ENCODE results near the gene RNASE7.
A peak's percentile ranks its signal among the peaks of the same experiment; 100 is the strongest.
"Not testable (repeated sequence)": the region's sequence is repeated elsewhere in the genome, so short reads cannot be mapped to it uniquely, and the experiment has no call there.

Gene RNASE7

DNA sequence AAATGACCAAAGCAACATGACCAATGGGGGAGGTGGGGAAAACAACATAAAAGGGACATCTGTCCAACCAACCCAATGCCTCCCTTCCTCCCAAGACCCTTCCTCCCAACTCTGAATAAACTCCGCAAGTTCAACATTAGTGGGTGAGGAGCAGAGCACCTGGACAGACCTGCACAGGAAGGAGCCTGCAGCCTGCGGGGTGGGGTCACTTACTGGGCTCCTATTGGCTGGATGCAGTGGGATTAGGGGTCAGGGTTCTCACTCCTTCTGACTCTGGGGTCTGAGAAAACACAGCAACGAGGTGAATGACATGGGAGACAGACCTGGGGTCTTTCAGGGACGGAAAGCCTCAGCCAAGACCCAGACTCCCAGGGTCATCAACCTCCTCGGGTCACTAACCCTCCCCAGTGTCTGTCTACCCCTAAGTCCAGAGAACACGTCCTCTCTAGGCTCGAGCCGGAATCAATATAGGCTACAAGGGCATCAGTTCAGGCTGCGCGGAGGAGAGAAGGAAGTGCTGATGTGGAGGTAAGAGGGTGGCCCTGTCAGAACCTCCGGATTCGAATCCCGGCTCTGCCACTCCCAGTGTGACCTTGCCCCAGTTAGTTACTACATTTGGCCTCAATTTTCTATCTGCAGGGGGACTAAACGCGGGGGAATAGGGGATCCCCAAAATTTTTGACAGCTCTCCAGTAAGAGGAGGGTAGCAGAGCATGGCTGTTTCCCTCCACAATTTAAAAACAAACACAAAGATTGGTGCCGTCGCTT is 18.2 kb upstream of the RNASE7 start:
- DNase-seq = no peak

DNA sequence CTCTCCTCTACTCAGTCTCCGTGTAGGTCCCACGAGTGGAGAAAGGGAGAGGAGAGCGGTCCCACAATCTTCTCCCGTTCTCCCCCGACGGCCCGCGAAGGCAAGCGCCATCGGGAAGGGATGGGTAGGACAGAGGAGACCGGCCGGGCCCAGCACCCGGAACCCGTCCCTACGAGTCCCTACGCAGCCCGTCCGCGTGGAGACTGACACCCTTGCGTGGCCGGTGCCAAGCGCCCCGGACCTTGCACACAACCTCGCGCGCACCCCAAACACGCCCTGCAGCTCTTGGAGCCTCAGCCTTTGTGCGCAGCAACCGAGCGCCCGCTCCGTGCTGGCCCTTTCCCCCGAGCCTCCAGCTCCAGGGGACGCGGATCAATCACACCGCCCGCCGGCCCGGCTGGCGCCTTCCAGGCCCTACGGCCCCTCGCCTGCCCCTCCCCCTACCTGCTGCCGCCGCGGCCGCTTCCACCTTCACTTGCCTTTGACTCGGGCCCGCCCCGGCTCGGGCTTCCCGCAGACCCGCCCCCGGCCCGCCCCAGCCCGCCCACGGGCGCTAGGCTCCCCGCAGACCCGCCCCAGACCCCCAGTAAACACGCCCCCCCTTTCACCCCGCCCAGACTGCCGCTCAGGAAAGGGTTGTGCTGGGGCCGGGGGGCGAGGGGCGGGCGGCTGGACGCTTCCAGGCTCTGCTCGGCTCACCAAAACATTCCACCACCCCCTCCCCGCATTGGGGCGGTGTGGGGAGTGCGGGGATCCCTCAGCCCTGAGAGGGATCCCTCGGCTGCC is 17.4 kb upstream of the RNASE7 start, which contains the start of gene NDRG2:
TSS of gene NDRG2 (minus strand) at position 477 of the 786 bp plus-strand sequence. CDS start 1,746 bp downstream, outside the sequence.
- no peak for DNase-seq

GRCh38 chr14:21025371-21026273 is 16.5 kb upstream of the RNASE7 start:
- no peak for DNase-seq

GRCh38 chr14:21026274-21026987 is 15.7 kb upstream of the RNASE7 start:
- DNase-seq = no peak

GRCh38 chr14:21026988-21027315 is 15.2 kb upstream of the RNASE7 start:
- DNase-seq = no peak

- DNase-seq = no peak
Measured at GRCh38 chr14:21029917-21030316, 12.2 kb upstream of the RNASE7 start, which contains the start of gene TPPP2. Gene TPPP2 (plus strand): TSS chr14:21030217. CDS start chr14:21030582, 365 bp downstream.

GRCh38 chr14:21030531-21030930 is 11.6 kb upstream of the RNASE7 start:
- DNase-seq = no peak

DNA sequence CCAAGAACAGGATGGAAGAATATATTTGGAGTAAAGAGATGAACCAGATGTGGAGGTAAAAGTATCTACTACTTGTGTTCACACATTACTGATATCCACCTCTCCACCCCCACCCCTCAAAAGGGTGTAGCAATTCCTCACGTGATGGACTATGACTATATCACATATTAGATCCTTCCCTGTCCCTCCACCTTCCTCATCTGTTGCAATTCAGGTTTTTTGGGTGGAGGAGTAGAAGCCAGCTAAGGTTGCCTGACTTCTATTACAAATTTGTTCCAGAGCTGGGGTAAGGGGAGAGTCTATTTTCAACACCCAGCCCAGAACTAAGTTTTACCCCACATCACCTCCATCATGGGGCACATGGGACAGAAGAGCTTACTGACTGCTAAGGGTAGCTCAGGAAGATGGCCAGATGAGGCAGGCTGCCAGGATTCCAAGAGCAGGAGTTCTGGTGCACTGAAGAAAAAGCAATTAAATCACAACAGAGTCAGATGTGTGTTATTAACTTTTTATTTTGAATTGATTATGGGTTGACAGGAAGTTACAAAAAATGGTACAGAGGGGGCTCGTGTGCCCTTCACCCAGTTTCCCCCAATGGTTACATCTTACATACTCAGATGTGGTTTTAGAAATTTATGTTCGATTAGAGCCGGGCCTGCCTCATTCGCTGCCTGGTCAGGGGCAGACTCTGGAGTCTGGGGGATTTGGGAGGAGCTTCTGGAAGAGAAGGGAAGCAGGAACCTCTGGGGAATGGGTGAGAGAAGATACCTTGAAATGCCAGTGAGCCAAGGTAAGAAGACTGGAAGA is 9.6 kb upstream of the RNASE7 start:
- DNase-seq = no peak

DNA sequence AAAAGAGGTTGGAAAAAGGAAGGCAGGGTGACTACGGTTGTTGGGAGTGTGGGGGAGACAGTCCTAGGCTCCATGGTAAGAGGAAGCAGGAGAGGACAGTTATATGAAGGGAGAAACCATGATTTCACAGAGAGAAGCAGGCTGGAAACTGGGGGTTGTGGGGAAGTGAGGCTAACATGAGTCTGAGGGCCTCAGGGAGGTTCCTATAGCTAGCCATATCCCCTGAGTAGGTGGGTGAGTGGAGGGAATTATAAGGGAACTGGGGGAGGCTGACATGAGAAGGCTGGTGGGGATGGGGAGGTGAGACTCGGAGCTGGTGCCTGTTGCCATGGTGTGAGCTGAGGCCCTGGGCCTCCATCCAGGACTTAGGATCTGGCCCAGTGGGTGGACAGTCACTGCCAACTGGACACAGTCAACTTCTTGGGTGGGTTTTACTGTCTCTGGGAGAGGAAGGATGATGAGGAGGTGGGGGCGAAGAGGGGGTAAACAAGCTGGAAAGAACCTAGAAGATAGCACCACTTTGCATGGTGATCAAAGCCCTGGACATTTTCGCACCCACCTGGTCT is 8.9 kb upstream of the RNASE7 start:
- DNase-seq = no peak

DNA sequence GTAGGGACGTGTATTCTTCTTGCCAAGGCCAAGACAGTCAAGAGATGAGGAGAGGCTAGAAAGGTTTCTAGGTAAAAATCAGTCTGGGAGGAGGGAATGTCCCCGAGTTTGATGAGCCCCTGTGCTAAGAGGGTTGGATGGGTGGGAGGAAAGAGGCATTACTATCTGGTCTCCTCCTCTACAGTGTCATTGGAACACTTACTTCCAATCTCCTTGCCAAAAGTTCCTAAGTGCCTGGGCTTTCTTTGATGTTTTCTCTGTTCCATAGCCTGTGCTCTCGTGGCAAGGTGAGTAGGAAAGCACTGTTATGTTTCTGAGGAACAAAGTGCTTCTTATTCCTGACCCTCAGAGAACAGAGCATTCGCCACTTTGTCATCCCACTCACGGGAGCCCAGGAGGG is 7.5 kb upstream of the RNASE7 start, which contains the start of gene RNASE13:
TSS of gene RNASE13 (minus strand) at position 101 of the 400 bp plus-strand sequence. CDS start 519 bp downstream, outside the sequence.
- DNase-seq = no peak

- no peak for DNase-seq
Measured at GRCh38 chr14:21036751-21037150, 5.4 kb upstream of the RNASE7 start.

DNA sequence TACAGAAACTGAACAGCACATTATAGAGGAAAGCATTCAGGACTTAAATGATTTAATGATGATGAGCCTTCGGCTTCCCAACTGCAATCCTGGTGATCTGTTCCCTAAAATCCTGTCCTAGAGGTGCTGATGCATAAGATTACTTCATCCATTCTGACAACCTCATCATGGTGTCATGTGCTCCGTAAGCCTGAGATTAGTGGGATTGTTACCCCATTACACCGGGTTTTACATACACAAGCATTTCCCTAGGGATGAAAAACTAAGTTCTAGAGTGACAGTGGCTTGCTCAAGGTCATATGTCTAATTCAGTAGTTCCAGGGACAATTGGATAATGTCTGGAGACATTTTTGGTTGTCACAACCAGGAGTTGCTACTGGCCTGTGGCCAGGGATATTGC is 5.0 kb upstream of the RNASE7 start:
- no peak for DNase-seq

GRCh38 chr14:21038441-21039422 is 3.4 kb upstream of the RNASE7 start:
- no peak for DNase-seq

DNA sequence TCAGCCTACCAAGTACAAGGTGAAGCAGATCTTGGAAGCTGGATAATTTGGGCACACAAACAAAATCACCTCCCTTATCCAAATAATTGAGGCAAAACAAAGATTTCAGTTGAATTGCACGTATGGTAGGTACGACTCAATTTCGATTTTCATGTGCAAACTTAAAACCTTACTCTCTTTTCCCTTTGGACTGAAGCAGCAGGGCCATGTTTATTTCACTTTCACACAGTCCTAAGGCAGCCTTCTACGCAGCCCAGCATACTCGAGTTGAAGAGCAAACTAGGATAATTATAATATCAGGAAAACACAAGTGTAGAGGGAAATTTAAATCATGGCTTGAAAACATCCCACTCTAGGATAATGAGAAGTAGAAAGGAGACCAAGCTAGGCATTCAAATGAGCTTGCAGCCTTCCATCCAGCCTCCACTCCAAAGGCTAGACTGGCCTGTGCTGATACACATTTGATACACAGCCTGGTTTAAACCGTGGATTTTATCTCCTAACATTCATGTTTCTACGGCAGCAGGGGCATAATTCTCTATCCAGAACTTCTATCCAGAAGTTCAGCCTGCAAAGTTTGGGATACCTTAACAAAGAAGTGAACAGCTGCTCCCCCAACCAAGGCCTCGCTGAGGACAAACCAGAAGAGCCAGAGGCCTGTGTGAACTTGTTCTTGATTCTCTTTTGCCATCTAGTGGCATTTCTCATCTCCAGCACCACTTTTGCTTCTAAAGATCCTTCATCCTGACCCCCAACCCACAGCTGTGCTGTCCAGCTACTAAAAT is 2.4 kb upstream of the RNASE7 start:
- peak; percentile 59 to 61 for DNase-seq

DNA sequence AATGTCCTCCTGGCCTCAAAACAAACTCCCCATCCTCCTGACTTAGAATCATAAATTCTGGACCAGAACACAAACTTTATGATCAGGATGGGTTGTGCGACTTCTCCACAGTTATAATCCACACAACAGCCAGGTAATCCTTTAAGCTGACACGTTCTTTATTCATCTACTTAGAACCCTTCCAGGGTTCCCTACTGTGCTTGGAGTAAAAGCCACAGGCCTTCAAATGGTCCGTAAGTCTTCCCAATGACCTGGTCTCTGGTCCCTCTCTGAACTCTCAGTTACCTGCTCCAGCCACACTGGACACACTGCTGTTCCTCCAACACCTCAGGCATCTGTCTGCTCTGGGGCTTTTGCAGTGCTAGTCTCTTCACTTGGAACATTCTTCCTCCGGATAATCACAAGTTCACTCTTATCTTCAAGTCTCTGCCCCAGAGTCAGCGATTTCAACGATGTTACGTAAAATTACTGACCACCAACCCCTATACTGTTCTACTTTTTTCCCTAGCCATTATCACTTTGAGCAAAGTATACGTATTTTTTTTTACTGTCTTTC is 1.7 kb upstream of the RNASE7 start:
- DNase-seq = no peak

GRCh38 chr14:21040941-21041340 is 1.2 kb upstream of the RNASE7 start:
- not testable (repeated sequence) for DNase-seq

GRCh38 chr14:21042918-21043317 is 756 bp downstream of the RNASE7 start:
- no peak for DNase-seq

DNA sequence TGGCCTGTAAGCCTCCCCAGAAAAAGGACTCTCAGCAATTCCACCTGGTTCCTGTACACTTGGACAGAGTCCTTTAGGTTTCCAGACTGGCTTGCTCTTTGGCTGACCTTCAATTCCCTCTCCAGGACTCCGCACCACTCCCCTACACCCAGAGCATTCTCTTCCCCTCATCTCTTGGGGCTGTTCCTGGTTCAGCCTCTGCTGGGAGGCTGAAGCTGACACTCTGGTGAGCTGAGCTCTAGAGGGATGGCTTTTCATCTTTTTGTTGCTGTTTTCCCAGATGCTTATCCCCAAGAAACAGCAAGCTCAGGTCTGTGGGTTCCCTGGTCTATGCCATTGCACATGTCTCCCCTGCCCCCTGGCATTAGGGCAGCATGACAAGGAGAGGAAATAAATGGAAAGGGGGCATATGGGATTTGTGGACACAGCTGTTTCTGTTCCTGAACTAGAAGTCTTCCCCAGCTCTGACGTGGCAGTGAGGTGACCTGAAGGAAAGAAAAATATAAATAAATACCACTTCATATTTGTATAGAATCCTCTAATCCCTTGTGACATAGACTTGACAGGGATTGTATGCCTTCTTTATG is 1.3 kb downstream of the RNASE7 start:
- DNase-seq = no peak

Measured in AML-193 (cell line).